ENCODE results near the gene TMSB10.

The TMSB10 gene

GRCh38 chr2:84901593-84902120 is 3.8 kb upstream of the TMSB10 start:
- TF ChIP-seq EZH2phosphoT487 (conservative IDR thresholded peaks at IDR 0.05; ENCODE audit: low read length), result no peak
- TF ChIP-seq, protein P1, sequence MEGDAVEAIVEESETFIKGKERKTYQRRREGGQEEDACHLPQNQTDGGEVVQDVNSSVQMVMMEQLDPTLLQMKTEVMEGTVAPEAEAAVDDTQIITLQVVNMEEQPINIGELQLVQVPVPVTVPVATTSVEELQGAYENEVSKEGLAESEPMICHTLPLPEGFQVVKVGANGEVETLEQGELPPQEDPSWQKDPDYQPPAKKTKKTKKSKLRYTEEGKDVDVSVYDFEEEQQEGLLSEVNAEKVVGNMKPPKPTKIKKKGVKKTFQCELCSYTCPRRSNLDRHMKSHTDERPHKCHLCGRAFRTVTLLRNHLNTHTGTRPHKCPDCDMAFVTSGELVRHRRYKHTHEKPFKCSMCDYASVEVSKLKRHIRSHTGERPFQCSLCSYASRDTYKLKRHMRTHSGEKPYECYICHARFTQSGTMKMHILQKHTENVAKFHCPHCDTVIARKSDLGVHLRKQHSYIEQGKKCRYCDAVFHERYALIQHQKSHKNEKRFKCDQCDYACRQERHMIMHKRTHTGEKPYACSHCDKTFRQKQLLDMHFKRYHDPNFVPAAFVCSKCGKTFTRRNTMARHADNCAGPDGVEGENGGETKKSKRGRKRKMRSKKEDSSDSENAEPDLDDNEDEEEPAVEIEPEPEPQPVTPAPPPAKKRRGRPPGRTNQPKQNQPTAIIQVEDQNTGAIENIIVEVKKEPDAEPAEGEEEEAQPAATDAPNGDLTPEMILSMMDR (IDR thresholded peaks at IDR 0.05; ENCODE audit: insufficient read depth, low read length, poor library complexity, severe bottlenecking), result no peak
- H4K20me1 ChIP-seq (ENCODE audit: low read depth, low read length), result no peaks in the 10 kb centered on the region
- H3K9me3 ChIP-seq (ENCODE audit: insufficient read depth, low read length), result no peaks in the 10 kb centered on the region
- no peak overlapping the region for H3K9ac ChIP-seq (ENCODE audit: low read length)
- no peak overlapping the region for H3K4me3 ChIP-seq (ENCODE audit: insufficient read depth, low read length, poor library complexity, severe bottlenecking)
- no peaks in the 10 kb centered on the region for H3F3A ChIP-seq (ENCODE audit: insufficient read depth)
- no peak overlapping the region for H3K4me2 ChIP-seq (ENCODE audit: low read depth, low read length, poor library complexity, severe bottlenecking)
- peaks cover 6% of the 10 kb centered on the region; the same call in 1 of the 2 replicates for H3K79me2 ChIP-seq (ENCODE audit: insufficient read depth, low read length)
- no peak overlapping the region for H2AFZ ChIP-seq (ENCODE audit: low read depth, low read length, severe bottlenecking)
- H3K9me2 ChIP-seq (replicated peaks; ENCODE audit: insufficient read depth, low read length), result no peaks in the 10 kb centered on the region
- no peaks in the 10 kb centered on the region for H3K27me3 ChIP-seq (ENCODE audit: low read length)
- no peak overlapping the region for H3K27ac ChIP-seq (ENCODE audit: low read depth, low read length)
- H3K36me3 ChIP-seq (ENCODE audit: low read length), result no peaks in the 10 kb centered on the region

DNA sequence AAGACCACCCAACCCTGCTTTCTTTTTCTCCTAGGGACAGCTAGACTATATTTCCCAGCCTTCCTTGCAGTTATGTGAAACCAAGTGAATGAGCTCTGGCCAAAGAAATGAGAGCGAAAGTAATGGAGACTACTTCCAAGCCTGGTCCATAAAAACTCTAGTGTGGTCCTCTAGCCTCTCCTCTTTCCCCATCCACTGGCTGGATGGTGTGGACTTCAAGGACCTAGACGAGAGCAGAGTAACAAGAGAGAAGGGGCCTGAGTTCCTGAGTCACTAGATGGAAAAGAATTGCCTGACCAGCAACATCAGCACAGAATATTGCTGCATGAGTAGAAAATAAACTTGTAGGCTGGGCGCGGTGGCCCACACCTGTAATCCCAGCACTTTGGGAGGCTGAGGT is 2.9 kb upstream of the TMSB10 start:
- no peak overlapping the region for H3K4me2 ChIP-seq (ENCODE audit: low read depth, low read length, poor library complexity, severe bottlenecking)
- TF ChIP-seq, protein P1 (IDR thresholded peaks at IDR 0.05; ENCODE audit: insufficient read depth, low read length, poor library complexity, severe bottlenecking), result no peak
- no peak for TF ChIP-seq EZH2phosphoT487 (conservative IDR thresholded peaks at IDR 0.05; ENCODE audit: low read length)

GRCh38 chr2:84904151-84904550 is 1.3 kb upstream of the TMSB10 start:
- Histone ChIP-seq H3K9ac (ENCODE audit: low read length) (no peak overlapping the region), H3K79me2 (ENCODE audit: insufficient read depth, low read length) (peaks cover 6% of the 10 kb centered on the region; the same call in 1 of the 2 replicates), H3K9me3 (ENCODE audit: insufficient read depth, low read length) (no peaks in the 10 kb centered on the region), H3K4me2 (ENCODE audit: low read depth, low read length, poor library complexity, severe bottlenecking) (peak overlapping the region; percentile 96), H3K27ac (ENCODE audit: low read depth, low read length) (no peak overlapping the region), H4K20me1 (ENCODE audit: low read depth, low read length) (no peaks in the 10 kb centered on the region), H3K36me3 (ENCODE audit: low read length) (no peaks in the 10 kb centered on the region), H3K9me2 (replicated peaks; ENCODE audit: insufficient read depth, low read length) (no peaks in the 10 kb centered on the region), H3K27me3 (ENCODE audit: low read length) (no peaks in the 10 kb centered on the region), H3F3A (ENCODE audit: insufficient read depth) (peaks cover 4% of the 10 kb centered on the region; the same call in 1 of the 2 replicates), H3K4me3 (ENCODE audit: insufficient read depth, low read length, poor library complexity, severe bottlenecking) (no peak overlapping the region), H2AFZ (ENCODE audit: low read depth, low read length, severe bottlenecking) (no peak overlapping the region)
- TF ChIP-seq, protein P1 (IDR thresholded peaks at IDR 0.05; ENCODE audit: insufficient read depth, low read length, poor library complexity, severe bottlenecking), result no peak
- TF ChIP-seq EZH2phosphoT487 (conservative IDR thresholded peaks at IDR 0.05; ENCODE audit: low read length), result no peak

More for the DNA sequence above, 2.9 kb upstream of the TMSB10 start:
- Histone ChIP-seq H3K9ac (ENCODE audit: low read length) (no peak overlapping the region), H2AFZ (ENCODE audit: low read depth, low read length, severe bottlenecking) (no peak overlapping the region), H3K27ac (ENCODE audit: low read depth, low read length) (no peak overlapping the region), H3K9me3 (ENCODE audit: insufficient read depth, low read length) (no peaks in the 10 kb centered on the region), H3K79me2 (ENCODE audit: insufficient read depth, low read length) (peaks cover 6% of the 10 kb centered on the region; the same call in 1 of the 2 replicates), H3K9me2 (replicated peaks; ENCODE audit: insufficient read depth, low read length) (no peaks in the 10 kb centered on the region), H3K36me3 (ENCODE audit: low read length) (no peaks in the 10 kb centered on the region), H3K4me3 (ENCODE audit: insufficient read depth, low read length, poor library complexity, severe bottlenecking) (no peak overlapping the region), H4K20me1 (ENCODE audit: low read depth, low read length) (no peaks in the 10 kb centered on the region), H3K27me3 (ENCODE audit: low read length) (no peaks in the 10 kb centered on the region), H3F3A (ENCODE audit: insufficient read depth) (peaks cover 4% of the 10 kb centered on the region; the same call in 1 of the 2 replicates)
